B cell (primary cell): ENCODE measurements around the gene MRPL20. TPM values are rescaled to one million over a fixed set of nuclear protein-coding genes. Genes with fewer than 3 reads are reported as not detected.
"Not testable (repeated sequence)": the region's sequence is repeated elsewhere in the genome, so short reads cannot be mapped to it uniquely, and the experiment has no call there.

Source experiments
- ATAC-seq: fragments of 200-7000 bp; cut with Tn5 transposase; one replicate; pipeline ENCODE4 v1.10.0; 2021; ENCODE audit warnings: low read depth, mild to moderate bottlenecking, moderate number of reproducible peaks, moderate library complexity
- CTCF ChIA-PET: fragments of 350-600 bp; sonication (Branson Sonifier 250); formaldehyde crosslinking; loops from one replicate; lab custom pipeline; 2021; ENCODE audit warnings: antibody characterized with exemption, inconsistent platforms; lab: Charles Lee
- POLR2A ChIA-PET: fragments of 350-600 bp; sonication (Branson Sonifier 250); formaldehyde crosslinking; loops from one replicate; lab custom pipeline; 2021; ENCODE audit warnings: antibody characterized with exemption; lab: Charles Lee
- DNase-seq: peaks from one replicate; pipeline ENCODE4 v3.0.0; 2013
- H2AFZ ChIP-seq: 2 replicates; pipeline ENCODE4 v1.6.1; 2012; ENCODE audit warnings: mild to moderate bottlenecking, low read depth, low read length; ENCODE audit not compliant: insufficient read depth, poor library complexity, severe bottlenecking
- H3K27ac ChIP-seq, 2 donors: 1 replicate in 1 of 2; 2 replicates in 1 of 2; pipeline ENCODE4 v1.5.1; 2012 to 2013; ENCODE audit warnings: low read length in 2 of 2, mild to moderate bottlenecking in 2 of 2, moderate library complexity in 1 of 2
- H3K27me3 ChIP-seq, 4 experiments: fragments of 200-600 bp in 1 of 4; sonication (generic) in 1 of 4; replicated peaks in 1 of 4; 1 replicate in 2 of 4; 2 replicates in 2 of 4; pipeline versions ENCODE4 v1.6.1 to v1.7.0; 2013 to 2016; ENCODE audit warnings: low read length in 3 of 4, mild to moderate bottlenecking in 2 of 4, mixed read lengths in 1 of 4, moderate library complexity in 1 of 4; ENCODE audit not compliant: insufficient read depth in 4 of 4, control insufficient read depth in 3 of 4; ENCODE audit errors: control extremely low read depth in 1 of 4
- H3K36me3 ChIP-seq, 2 experiments: replicated peaks in 1 of 2; 1 replicate in 1 of 2; 2 replicates in 1 of 2; pipeline versions ENCODE4 v1.6.1 to v1.7.1; 2013; ENCODE audit warnings: low read length in 1 of 2; ENCODE audit not compliant: insufficient read depth in 2 of 2, control insufficient read depth in 1 of 2; ENCODE audit errors: control extremely low read depth in 1 of 2, extremely low read depth in 1 of 2
- H3K4me1 ChIP-seq, 2 donors: fragments of 200-600 bp in 1 of 2; sonication (generic) in 1 of 2; 1 replicate in 1 of 2; 2 replicates in 1 of 2; pipeline versions ENCODE4 v1.5.1 to v1.6.1; 2013 to 2017; ENCODE audit warnings: low read length in 2 of 2; ENCODE audit not compliant: control insufficient read depth in 2 of 2, insufficient read depth in 2 of 2
- H3K4me2 ChIP-seq: replicated peaks from 2 replicates; pipeline ENCODE3; 2012; ENCODE audit warnings: mild to moderate bottlenecking, low read depth, low read length; ENCODE audit not compliant: poor library complexity, severe bottlenecking
- H3K4me3 ChIP-seq, 5 experiments: fragments of 200-600 bp in 1 of 5; sonication (generic) in 1 of 5; 1 replicate in 3 of 5; 2 replicates in 2 of 5; pipeline versions ENCODE4 v1.5.1 to v1.7.0; 2011 to 2016; ENCODE audit warnings: low read length in 4 of 5, mild to moderate bottlenecking in 4 of 5, low read depth in 2 of 5, control low read depth in 1 of 5, moderate library complexity in 1 of 5; ENCODE audit not compliant: insufficient read depth in 1 of 5; ENCODE audit errors: control extremely low read depth in 1 of 5, extremely low read depth in 1 of 5
- H3K79me2 ChIP-seq: fragments of 200-600 bp; sonication (generic); one replicate; pipeline ENCODE4 v1.6.0; 2016; ENCODE audit warnings: low read length; ENCODE audit not compliant: control insufficient read depth, insufficient read depth
- H3K9ac ChIP-seq: fragments of 200-600 bp; sonication (generic); 2 replicates; pipeline ENCODE4 v1.6.1; 2017; ENCODE audit warnings: mild to moderate bottlenecking, low read length, moderate library complexity
- H3K9me3 ChIP-seq, 3 donors: one replicate each; pipeline versions ENCODE4 v1.6.1 to v1.7.1; 2013; ENCODE audit warnings: low read length in 2 of 3; ENCODE audit not compliant: control insufficient read depth in 2 of 3, insufficient read depth in 1 of 3; ENCODE audit errors: control extremely low read depth in 1 of 3
- H4K20me1 ChIP-seq: 2 replicates; pipeline ENCODE4 v1.6.0; 2012; ENCODE audit warnings: mild to moderate bottlenecking, low read length; ENCODE audit not compliant: insufficient read depth, control insufficient read depth, poor library complexity, severe bottlenecking
- H3K27ac Mint-ChIP-seq: one replicate; pipeline ENCODE4 v1.8.0; 2021; ENCODE audit warnings: mixed read lengths
- H3K27me3 Mint-ChIP-seq: one replicate; pipeline ENCODE4 v1.8.0; 2021; ENCODE audit warnings: mixed read lengths
- H3K4me1 Mint-ChIP-seq: one replicate; pipeline ENCODE4 v1.8.0; 2021; ENCODE audit warnings: mixed read lengths
- H3K4me3 Mint-ChIP-seq: one replicate; pipeline ENCODE4 v1.8.0; 2021; ENCODE audit warnings: mixed read lengths
- H3K9me3 Mint-ChIP-seq: one replicate; pipeline ENCODE4 v1.8.0; 2022; ENCODE audit warnings: mixed read lengths; ENCODE audit not compliant: insufficient read depth
- EZH2 ChIP-seq: IDR thresholded peaks from 2 replicates; pipeline ENCODE4 v1.6.1; 2012; ENCODE audit warnings: borderline replicate concordance, low read depth, mild to moderate bottlenecking, moderate library complexity, low read length; ENCODE audit not compliant: insufficient read depth, poor library complexity, severe bottlenecking
- WGBS: methylation state at CpG from one replicate; pipeline ENCODE4 v1.1.5; 2013; ENCODE audit warnings: missing lambda C conversion rate; ENCODE audit not compliant: insufficient coverage; 5-methylcytosine and 5-hydroxymethylcytosine counted together
- intact Hi-C: fragments of 100-400 bp; cut with micrococcal nuclease; formaldehyde crosslinking; loops from one replicate; pipeline ENCODE4 v1.10.0; 2022
- polyA plus RNA-seq: library from polyadenylated mRNA; depleted of rRNA; stranded (reverse); fragments of >200 nt; gene quantifications from 2 replicates; pipeline ENCODE4 v1.2.3, GENCODE V29; 2012
- total RNA-seq, 2 donors: library from RNA; stranded (reverse); fragments of 120-200 nt in 1 of 2; gene quantifications; 1 replicate in 1 of 2; 2 replicates in 1 of 2; pipeline versions ENCODE4 v1.2.3 to v1.2.4, GENCODE V29; 2013 to 2022
- TF ChIP-seq, protein P1 (sequence below): fragments of 200-600 bp; IDR thresholded peaks from one replicate; pipeline ENCODE4 v1.8.0; 2022; ENCODE audit warnings: antibody characterized with exemption, mild to moderate bottlenecking

Gene MRPL20
- total and polyA plus RNA-seq, 2 donors (not counting 1 experiment from before 2014, with no cell fraction given), result 55.9 to 119 TPM

DNA sequence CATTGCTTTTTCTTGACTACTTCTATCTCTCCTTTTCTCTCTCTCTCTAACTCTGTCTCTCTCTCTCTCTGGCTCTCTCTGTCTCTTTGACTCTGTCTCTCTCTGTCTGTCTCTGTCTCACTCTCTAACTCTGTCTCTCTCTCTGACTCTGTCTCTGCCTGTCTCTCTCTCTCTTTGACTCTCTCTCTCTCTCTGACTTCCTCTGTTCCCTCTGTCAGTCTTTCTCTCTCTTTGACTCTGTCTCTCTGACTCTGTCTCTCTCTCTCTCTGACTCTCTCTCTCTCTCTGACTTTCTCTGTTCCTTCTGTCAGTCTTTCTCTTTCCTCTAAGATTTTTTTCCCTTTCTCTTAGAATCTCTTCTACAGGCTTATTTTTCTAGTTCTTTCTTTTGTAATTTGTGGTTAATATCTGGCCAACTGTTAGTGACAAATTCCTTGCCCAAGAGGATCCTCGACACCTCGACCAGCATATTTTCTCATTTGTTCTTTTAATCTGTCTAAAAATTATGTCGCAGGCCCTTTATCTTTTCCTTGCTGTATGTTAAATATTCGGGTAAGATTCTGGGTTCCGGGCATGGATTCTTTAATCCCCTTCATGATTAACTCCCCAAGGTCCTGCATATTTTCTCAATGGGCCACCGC lies 42.1 kb upstream of the MRPL20 start, which contains the start of gene ATAD3C:
Gene ATAD3C, plus strand, starts transcription at position 591 of the 641 bp plus-strand sequence. CDS start 995 bp downstream, outside the sequence.
- no peaks in the 10 kb centered on the region for H3K4me1 ChIP-seq
- ATAC-seq, result no peak
- no peak within 1 kb of the TSS for H3K4me2 ChIP-seq
- TF ChIP-seq, protein P1, sequence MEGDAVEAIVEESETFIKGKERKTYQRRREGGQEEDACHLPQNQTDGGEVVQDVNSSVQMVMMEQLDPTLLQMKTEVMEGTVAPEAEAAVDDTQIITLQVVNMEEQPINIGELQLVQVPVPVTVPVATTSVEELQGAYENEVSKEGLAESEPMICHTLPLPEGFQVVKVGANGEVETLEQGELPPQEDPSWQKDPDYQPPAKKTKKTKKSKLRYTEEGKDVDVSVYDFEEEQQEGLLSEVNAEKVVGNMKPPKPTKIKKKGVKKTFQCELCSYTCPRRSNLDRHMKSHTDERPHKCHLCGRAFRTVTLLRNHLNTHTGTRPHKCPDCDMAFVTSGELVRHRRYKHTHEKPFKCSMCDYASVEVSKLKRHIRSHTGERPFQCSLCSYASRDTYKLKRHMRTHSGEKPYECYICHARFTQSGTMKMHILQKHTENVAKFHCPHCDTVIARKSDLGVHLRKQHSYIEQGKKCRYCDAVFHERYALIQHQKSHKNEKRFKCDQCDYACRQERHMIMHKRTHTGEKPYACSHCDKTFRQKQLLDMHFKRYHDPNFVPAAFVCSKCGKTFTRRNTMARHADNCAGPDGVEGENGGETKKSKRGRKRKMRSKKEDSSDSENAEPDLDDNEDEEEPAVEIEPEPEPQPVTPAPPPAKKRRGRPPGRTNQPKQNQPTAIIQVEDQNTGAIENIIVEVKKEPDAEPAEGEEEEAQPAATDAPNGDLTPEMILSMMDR, result no peak
- no peak for TF ChIP-seq EZH2
- Mint-ChIP-seq H3K27ac (no peak within 1 kb of the TSS), H3K9me3 (no peaks in the 10 kb centered on the region), H3K4me3 (no peak within 1 kb of the TSS), H3K27me3 (peaks cover 3% of the 10 kb centered on the region), H3K4me1 (no peaks in the 10 kb centered on the region)
- no peaks in the 10 kb centered on the region for H3K9me3 ChIP-seq
- no peaks in the 10 kb centered on the region for H4K20me1 ChIP-seq
- no peak within 1 kb of the TSS for H3K4me3 ChIP-seq
- intact Hi-C loops, result no loop called here
- no peak within 1 kb of the TSS for H3K27ac ChIP-seq
- H3K79me2 ChIP-seq, result no peaks in the 10 kb centered on the region
- POLR2A ChIA-PET, result no interaction called here
- no peak within 1 kb of the TSS for H2AFZ ChIP-seq
- CTCF ChIA-PET, result no interaction called here
- H3K27me3 ChIP-seq, result no peaks in the 10 kb centered on the region
- DNase-seq, result no peak
- H3K9ac ChIP-seq, result no peak within 1 kb of the TSS
- no CpG with 5 or more reads among the region's 6 CpGs for WGBS
- no peaks in the 10 kb centered on the region for H3K36me3 ChIP-seq

DNA sequence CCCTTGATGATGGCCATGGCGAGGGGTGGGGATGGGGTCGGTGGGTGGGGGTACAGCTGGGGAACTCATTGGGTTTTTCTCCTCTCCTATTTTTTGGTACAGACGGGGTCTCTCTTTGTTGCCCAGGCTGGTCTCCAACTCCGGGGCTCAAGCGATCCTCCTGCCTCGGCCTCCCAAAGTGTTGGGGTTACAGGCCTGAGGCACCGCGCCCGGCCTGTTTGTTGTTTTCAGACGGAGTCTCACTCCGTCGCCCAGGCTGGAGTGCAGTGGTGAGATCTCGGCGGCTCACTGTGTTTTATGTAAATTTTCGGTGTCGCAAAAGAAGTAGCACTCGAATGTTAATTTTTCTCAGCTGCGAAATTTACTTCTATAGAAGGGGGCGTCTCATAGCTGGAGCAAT lies 39.5 kb upstream of the MRPL20 start:
- H3K9ac ChIP-seq, H3K4me3 ChIP-seq, intact Hi-C loops: not testable (repeated sequence)

More for the DNA sequence above, 39.5 kb upstream of the MRPL20 start:
- WGBS, result 96% methylated on average over 7 of the region's 19 CpGs
- POLR2A ChIA-PET, H3K9me3 Mint-ChIP-seq, H3K4me1 ChIP-seq, H3K4me3 Mint-ChIP-seq, H3K27ac Mint-ChIP-seq, H3K79me2 ChIP-seq, H3K4me2 ChIP-seq, H3K36me3 ChIP-seq, H3K9me3 ChIP-seq, H2AFZ ChIP-seq, H3K4me1 Mint-ChIP-seq, ATAC-seq, H3K27ac ChIP-seq, H3K27me3 ChIP-seq, CTCF ChIA-PET, DNase-seq, H3K27me3 Mint-ChIP-seq, H4K20me1 ChIP-seq: not testable (repeated sequence)
